HEK293 (cell line): ENCODE results near the gene MEGF8.

Source experiments
- CTCF ChIA-PET: fragments of 350-600 bp; formaldehyde crosslinking; extraction: SDS; loops from one replicate; lab custom pipeline; 2021; ENCODE audit warnings: antibody characterized with exemption; lab: Yijun Ruan, JAX
- POLR2A ChIA-PET: fragments of 300-600 bp; formaldehyde crosslinking; extraction: SDS; loops from one replicate; lab custom pipeline; 2020; ENCODE audit warnings: antibody characterized with exemption, inconsistent platforms; lab: Yijun Ruan, JAX
- H3K27ac ChIP-seq: fragments of 200-500 bp; sonication (Bioruptor generic); 2 replicates; pipeline ENCODE4 v1.5.1; 2014; ENCODE audit warnings: low read depth, low read length, control low read depth, inconsistent platforms; ENCODE audit errors: extremely low read depth
- H3K36me3 ChIP-seq, 2 experiments: fragments of 200-500 bp in 1 of 2; sonication (Bioruptor generic) in 1 of 2; 1 replicate in 1 of 2; 2 replicates in 1 of 2; pipeline ENCODE4 v1.5.1; 2014 to 2017; ENCODE audit warnings: inconsistent platforms in 2 of 2, low read length in 2 of 2; ENCODE audit not compliant: control insufficient read depth in 2 of 2, insufficient read depth in 1 of 2
- H3K4me1 ChIP-seq: fragments of 200-500 bp; sonication (Bioruptor generic); 2 replicates; pipeline ENCODE4 v1.5.1; 2014; ENCODE audit warnings: mild to moderate bottlenecking, low read length, inconsistent platforms; ENCODE audit not compliant: control insufficient read depth, insufficient read depth
- H3K4me3 ChIP-seq: 2 replicates; pipeline ENCODE4 v1.5.1; 2011; ENCODE audit warnings: low read depth, mild to moderate bottlenecking, control low read depth, low read length, moderate library complexity
- H3K9me3 ChIP-seq: fragments of 200-500 bp; sonication (Bioruptor generic); 2 replicates; pipeline ENCODE4 v1.5.1; 2014; ENCODE audit warnings: low read depth, low read length, inconsistent platforms; ENCODE audit not compliant: control insufficient read depth, insufficient read depth
- GLI4 ChIP-seq: fragments of 450-650 bp; formaldehyde crosslinking; IDR thresholded peaks from 2 replicates; pipeline ENCODE4 v1.5.1; 2016; ENCODE audit warnings: missing biosample characterization, missing genetic modification characterization
- TRIM28 ChIP-seq: IDR thresholded peaks from 2 replicates; pipeline ENCODE4 v1.6.1; 2011; ENCODE audit warnings: low read length, control low read depth, borderline replicate concordance
- ZBTB17 ChIP-seq: fragments of 450-650 bp; formaldehyde crosslinking; IDR thresholded peaks from 2 replicates; pipeline ENCODE4 v1.5.1; 2016; ENCODE audit warnings: missing biosample characterization, missing genetic modification characterization
- ZFP3 ChIP-seq: fragments of 450-650 bp; formaldehyde crosslinking; IDR thresholded peaks from 2 replicates; pipeline ENCODE4 v1.5.1; 2016; ENCODE audit warnings: low read depth, missing biosample characterization, missing genetic modification characterization
- ZIC2 ChIP-seq: fragments of 450-650 bp; formaldehyde crosslinking; IDR thresholded peaks from 2 replicates; pipeline ENCODE4 v1.5.1; 2016; ENCODE audit warnings: missing biosample characterization, missing genetic modification characterization
- ZNF10 ChIP-seq: fragments of 450-650 bp; formaldehyde crosslinking; IDR thresholded peaks from 2 replicates; pipeline ENCODE4 v1.5.1; 2017; ENCODE audit warnings: missing biosample characterization, missing genetic modification characterization
- ZNF121 ChIP-seq: fragments of 450-650 bp; formaldehyde crosslinking; IDR thresholded peaks from 2 replicates; pipeline ENCODE4 v1.5.1; 2016; ENCODE audit warnings: missing biosample characterization, missing genetic modification characterization
- ZNF138 ChIP-seq: fragments of 450-650 bp; formaldehyde crosslinking; IDR thresholded peaks from 2 replicates; pipeline ENCODE4 v1.5.1; 2016; ENCODE audit warnings: missing biosample characterization, missing genetic modification characterization, borderline replicate concordance
- ZNF18 ChIP-seq: fragments of 450-650 bp; formaldehyde crosslinking; IDR thresholded peaks from 2 replicates; pipeline ENCODE4 v1.5.1; 2016; ENCODE audit warnings: missing biosample characterization, missing genetic modification characterization
- ZNF202 ChIP-seq: fragments of 450-650 bp; formaldehyde crosslinking; IDR thresholded peaks from 2 replicates; pipeline ENCODE4 v1.5.1; 2016; ENCODE audit warnings: missing biosample characterization, missing genetic modification characterization, borderline replicate concordance
- ZNF350 ChIP-seq: fragments of 450-650 bp; formaldehyde crosslinking; IDR thresholded peaks from 2 replicates; pipeline ENCODE4 v1.5.0; 2017; ENCODE audit warnings: missing biosample characterization, mild to moderate bottlenecking, missing genetic modification characterization
- ZNF362 ChIP-seq: fragments of 450-650 bp; formaldehyde crosslinking; IDR thresholded peaks from 2 replicates; pipeline ENCODE4 v1.5.1; 2016; ENCODE audit warnings: missing biosample characterization, missing genetic modification characterization
- ZNF404 ChIP-seq: fragments of 450-650 bp; formaldehyde crosslinking; IDR thresholded peaks from 2 replicates; pipeline ENCODE4 v1.5.1; 2017; ENCODE audit warnings: missing biosample characterization, missing genetic modification characterization
- ZNF423 ChIP-seq: fragments of 450-650 bp; formaldehyde crosslinking; IDR thresholded peaks from 2 replicates; pipeline ENCODE4 v1.5.1; 2016; ENCODE audit warnings: missing biosample characterization, missing genetic modification characterization
- ZNF501 ChIP-seq: fragments of 450-650 bp; formaldehyde crosslinking; IDR thresholded peaks from 2 replicates; pipeline ENCODE4 v1.5.1; 2016; ENCODE audit warnings: missing biosample characterization, missing genetic modification characterization
- ZNF510 ChIP-seq: fragments of 450-650 bp; formaldehyde crosslinking; IDR thresholded peaks from 2 replicates; pipeline ENCODE4 v1.5.1; 2018; ENCODE audit warnings: mild to moderate bottlenecking, missing genetic modification characterization, missing biosample characterization; ENCODE audit not compliant: insufficient replicate concordance
- ZNF529 ChIP-seq: fragments of 450-650 bp; formaldehyde crosslinking; IDR thresholded peaks from 2 replicates; pipeline ENCODE4 v1.5.1; 2017; ENCODE audit warnings: missing genetic modification characterization, missing biosample characterization; ENCODE audit not compliant: insufficient replicate concordance
- ZNF548 ChIP-seq: fragments of 450-650 bp; formaldehyde crosslinking; IDR thresholded peaks from 2 replicates; pipeline ENCODE4 v1.5.1; 2016; ENCODE audit warnings: missing biosample characterization, missing genetic modification characterization
- ZNF585B ChIP-seq: fragments of 450-650 bp; formaldehyde crosslinking; IDR thresholded peaks from 2 replicates; pipeline ENCODE4 v1.5.1; 2016; ENCODE audit warnings: missing biosample characterization, missing genetic modification characterization
- ZNF621 ChIP-seq: fragments of 450-650 bp; formaldehyde crosslinking; IDR thresholded peaks from 2 replicates; pipeline ENCODE4 v1.5.1; 2017; ENCODE audit warnings: missing biosample characterization, missing genetic modification characterization
- ZNF626 ChIP-seq: fragments of 450-650 bp; sonication (Bioruptor Pico); formaldehyde crosslinking; IDR thresholded peaks from 2 replicates; pipeline ENCODE4 v1.5.1; 2018; ENCODE audit warnings: missing biosample characterization, missing genetic modification characterization, inconsistent platforms
- ZNF768 ChIP-seq: fragments of 450-650 bp; formaldehyde crosslinking; IDR thresholded peaks from 2 replicates; pipeline ENCODE4 v1.5.1; 2018; ENCODE audit warnings: missing biosample characterization, mild to moderate bottlenecking, missing genetic modification characterization
- ZNF791 ChIP-seq: fragments of 450-650 bp; formaldehyde crosslinking; IDR thresholded peaks from 2 replicates; pipeline ENCODE4 v1.5.1; 2016; ENCODE audit warnings: missing biosample characterization, missing genetic modification characterization
- ZNF843 ChIP-seq: fragments of 450-650 bp; formaldehyde crosslinking; IDR thresholded peaks from 2 replicates; pipeline ENCODE4 v1.5.1; 2016; ENCODE audit warnings: missing biosample characterization, missing genetic modification characterization
- ZSCAN16 ChIP-seq: fragments of 450-650 bp; formaldehyde crosslinking; IDR thresholded peaks from 2 replicates; pipeline ENCODE4 v1.5.1; 2016; ENCODE audit warnings: missing biosample characterization, missing genetic modification characterization
- ZXDB ChIP-seq: fragments of 450-650 bp; formaldehyde crosslinking; IDR thresholded peaks from 2 replicates; pipeline ENCODE4 v1.5.1; 2016; ENCODE audit warnings: missing biosample characterization, missing genetic modification characterization
- TF ChIP-seq, protein P1 (sequence below): fragments of 450-650 bp; formaldehyde crosslinking; IDR thresholded peaks from 2 replicates; pipeline ENCODE4 v1.5.1; 2016; ENCODE audit warnings: missing biosample characterization, missing genetic modification characterization, low read depth
- TF ChIP-seq, protein P2 (sequence below): fragments of 450-650 bp; formaldehyde crosslinking; IDR thresholded peaks from 2 replicates; pipeline ENCODE4 v1.5.1; 2017; ENCODE audit warnings: missing biosample characterization, missing genetic modification characterization

Gene MEGF8

GRCh38 chr19:42281146-42281826, 44.1 kb upstream of the MEGF8 start (continued):
- TF ChIP-seq ZNF18 (tag by site-specific recombination) (no peak), GLI4 (no peak), ZNF350 (tag by site-specific recombination) (no peak), ZNF404 (tag by site-specific recombination) (no peak), TRIM28 (no peak), ZNF626 (tag by site-specific recombination) (no peak), ZFP3 (tag by site-specific recombination) (no peak), ZNF362 (tag by site-specific recombination) (no peak)
- TF ChIP-seq, protein P1, sequence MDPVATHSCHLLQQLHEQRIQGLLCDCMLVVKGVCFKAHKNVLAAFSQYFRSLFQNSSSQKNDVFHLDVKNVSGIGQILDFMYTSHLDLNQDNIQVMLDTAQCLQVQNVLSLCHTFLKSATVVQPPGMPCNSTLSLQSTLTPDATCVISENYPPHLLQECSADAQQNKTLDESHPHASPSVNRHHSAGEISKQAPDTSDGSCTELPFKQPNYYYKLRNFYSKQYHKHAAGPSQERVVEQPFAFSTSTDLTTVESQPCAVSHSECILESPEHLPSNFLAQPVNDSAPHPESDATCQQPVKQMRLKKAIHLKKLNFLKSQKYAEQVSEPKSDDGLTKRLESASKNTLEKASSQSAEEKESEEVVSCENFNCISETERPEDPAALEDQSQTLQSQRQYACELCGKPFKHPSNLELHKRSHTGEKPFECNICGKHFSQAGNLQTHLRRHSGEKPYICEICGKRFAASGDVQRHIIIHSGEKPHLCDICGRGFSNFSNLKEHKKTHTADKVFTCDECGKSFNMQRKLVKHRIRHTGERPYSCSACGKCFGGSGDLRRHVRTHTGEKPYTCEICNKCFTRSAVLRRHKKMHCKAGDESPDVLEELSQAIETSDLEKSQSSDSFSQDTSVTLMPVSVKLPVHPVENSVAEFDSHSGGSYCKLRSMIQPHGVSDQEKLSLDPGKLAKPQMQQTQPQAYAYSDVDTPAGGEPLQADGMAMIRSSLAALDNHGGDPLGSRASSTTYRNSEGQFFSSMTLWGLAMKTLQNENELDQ (tag by site-specific recombination), result no peak

GRCh38 chr19:42281827-42282762, 43.3 kb upstream of the MEGF8 start:
- Histone ChIP-seq H3K36me3 (peaks cover 0 to 5% of the 10 kb centered on the region in 2 experiments; a peak in 1 of 3 replicates), H3K4me1 (peaks cover 57% of the 10 kb centered on the region), H3K9me3 (no peaks in the 10 kb centered on the region), H3K27ac (peak overlapping the region; percentile 89), H3K4me3 (peak overlapping the region; percentile 23)
- CTCF ChIA-PET, result interaction anchor here (0.6 to 7.5 kb wide), 11 partner anchors 13 to 167 kb away, joined by 3 to 276 read pairs (median 3); partner anchors contain the start of gene GSK3A
- POLR2A ChIA-PET, result interaction anchor here (0.7 to 12.3 kb wide), 9 partner anchors 11 to 323 kb away, joined by 3 to 242 read pairs (median 4); partner anchors contain the start of genes GSK3A, PAFAH1B3, PRR19 and RABAC1
- no peak for TF ChIP-seq ZNF548 (tag by site-specific recombination)
- no peak for TF ChIP-seq ZNF138
- no peak for TF ChIP-seq ZNF121
- TF ChIP-seq ZNF510 (tag by site-specific recombination), result no peak
- TF ChIP-seq, protein P2, sequence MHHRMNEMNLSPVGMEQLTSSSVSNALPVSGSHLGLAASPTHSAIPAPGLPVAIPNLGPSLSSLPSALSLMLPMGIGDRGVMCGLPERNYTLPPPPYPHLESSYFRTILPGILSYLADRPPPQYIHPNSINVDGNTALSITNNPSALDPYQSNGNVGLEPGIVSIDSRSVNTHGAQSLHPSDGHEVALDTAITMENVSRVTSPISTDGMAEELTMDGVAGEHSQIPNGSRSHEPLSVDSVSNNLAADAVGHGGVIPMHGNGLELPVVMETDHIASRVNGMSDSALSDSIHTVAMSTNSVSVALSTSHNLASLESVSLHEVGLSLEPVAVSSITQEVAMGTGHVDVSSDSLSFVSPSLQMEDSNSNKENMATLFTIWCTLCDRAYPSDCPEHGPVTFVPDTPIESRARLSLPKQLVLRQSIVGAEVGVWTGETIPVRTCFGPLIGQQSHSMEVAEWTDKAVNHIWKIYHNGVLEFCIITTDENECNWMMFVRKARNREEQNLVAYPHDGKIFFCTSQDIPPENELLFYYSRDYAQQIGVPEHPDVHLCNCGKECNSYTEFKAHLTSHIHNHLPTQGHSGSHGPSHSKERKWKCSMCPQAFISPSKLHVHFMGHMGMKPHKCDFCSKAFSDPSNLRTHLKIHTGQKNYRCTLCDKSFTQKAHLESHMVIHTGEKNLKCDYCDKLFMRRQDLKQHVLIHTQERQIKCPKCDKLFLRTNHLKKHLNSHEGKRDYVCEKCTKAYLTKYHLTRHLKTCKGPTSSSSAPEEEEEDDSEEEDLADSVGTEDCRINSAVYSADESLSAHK (tag by site-specific recombination), result no peak
- TF ChIP-seq ZNF202 (tag by site-specific recombination), result no peak
- no peak for TF ChIP-seq ZNF621 (tag by site-specific recombination)
- TF ChIP-seq ZXDB (tag by site-specific recombination), result peak; percentile 70
- peak; percentile 36; the same call in 1 of the 2 replicates for TF ChIP-seq ZNF501 (tag by site-specific recombination)
- TF ChIP-seq ZNF10 (tag by site-specific recombination), result no peak
- no peak for TF ChIP-seq GLI4
- no peak for TF ChIP-seq ZNF529
- no peak for TF ChIP-seq ZNF791 (tag by site-specific recombination)
- TF ChIP-seq ZNF626 (tag by site-specific recombination), result no peak
- TF ChIP-seq ZNF768 (tag by site-specific recombination), result no peak
- TF ChIP-seq ZBTB17, result peak; percentile 90
- TF ChIP-seq ZSCAN16, result no peak
- TF ChIP-seq ZIC2, result no peak
- no peak for TF ChIP-seq ZNF843 (tag by site-specific recombination)
- TF ChIP-seq ZNF585B, result no peak
- TF ChIP-seq ZNF423 (tag by site-specific recombination), result no peak
